Duodenal mucosa (tissue), 2 donors: ENCODE measurements around the gene CCT3.
A peak's percentile ranks its signal among the peaks of the same experiment; 100 is the strongest.
"Not testable (repeated sequence)": the region's sequence is repeated elsewhere in the genome, so short reads cannot be mapped to it uniquely, and the experiment has no call there.

Source experiments
- H3K27ac ChIP-seq: one replicate; pipeline ENCODE4 v1.7.0; 2013; ENCODE audit warnings: low read depth, low read length
- H3K27me3 ChIP-seq, 2 donors: one replicate each; pipeline ENCODE4 v1.7.0; 2013; ENCODE audit warnings: low read length in 2 of 2, control low read depth in 1 of 2; ENCODE audit not compliant: insufficient read depth in 2 of 2, control insufficient read depth in 1 of 2
- H3K36me3 ChIP-seq, 2 donors: one replicate each; pipeline ENCODE4 v1.7.0; 2013; ENCODE audit warnings: low read length in 2 of 2, control low read depth in 1 of 2; ENCODE audit not compliant: insufficient read depth in 2 of 2, control insufficient read depth in 1 of 2
- H3K4me1 ChIP-seq, 2 donors: one replicate each; pipeline ENCODE4 v1.7.0; 2013; ENCODE audit warnings: low read length in 2 of 2, control low read depth in 1 of 2; ENCODE audit not compliant: insufficient read depth in 2 of 2, control insufficient read depth in 1 of 2
- H3K4me3 ChIP-seq, 2 donors: one replicate each; pipeline ENCODE4 v1.7.0; 2013; ENCODE audit warnings: low read length in 2 of 2, low read depth in 1 of 2
- H3K9ac ChIP-seq, 2 donors: one replicate each; pipeline ENCODE4 v1.7.0; 2013; ENCODE audit warnings: low read length in 2 of 2, low read depth in 1 of 2
- H3K9me3 ChIP-seq, 2 donors: one replicate each; pipeline ENCODE4 v1.7.0; 2013; ENCODE audit warnings: low read length in 2 of 2, control low read depth in 1 of 2; ENCODE audit not compliant: control insufficient read depth in 1 of 2

CCT3 gene

DNA sequence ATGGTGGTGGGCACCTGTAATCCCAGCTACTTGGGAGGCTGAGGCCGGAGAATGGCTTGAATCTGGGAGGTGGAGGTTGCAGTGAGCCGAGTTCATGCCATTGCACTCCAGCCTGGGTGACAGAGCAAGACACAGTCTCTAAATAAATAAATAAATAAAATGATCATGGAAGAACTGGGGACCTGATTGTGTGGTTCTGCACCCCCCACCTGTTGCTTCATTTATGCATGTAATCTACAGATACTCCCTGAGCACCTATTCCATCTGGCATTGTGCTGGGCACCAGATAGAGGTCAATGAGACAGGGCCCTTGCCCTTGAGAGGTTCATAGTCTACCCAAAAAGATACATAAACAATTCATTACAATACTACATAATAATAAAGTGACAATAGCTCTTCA lies 19.9 kb upstream of the CCT3 start:
- Histone ChIP-seq H3K4me1 (peaks cover 5 to 6% of the 10 kb centered on the region in 2 donors), H3K27me3 (peaks cover 3 to 11% of the 10 kb centered on the region in 2 donors), H3K9me3 (no peaks in the 10 kb centered on the region), H3K27ac (no peak overlapping the region), H3K36me3 (no peaks in the 10 kb centered on the region), H3K9ac (no peak overlapping the region), H3K4me3 (no peak overlapping the region)

DNA sequence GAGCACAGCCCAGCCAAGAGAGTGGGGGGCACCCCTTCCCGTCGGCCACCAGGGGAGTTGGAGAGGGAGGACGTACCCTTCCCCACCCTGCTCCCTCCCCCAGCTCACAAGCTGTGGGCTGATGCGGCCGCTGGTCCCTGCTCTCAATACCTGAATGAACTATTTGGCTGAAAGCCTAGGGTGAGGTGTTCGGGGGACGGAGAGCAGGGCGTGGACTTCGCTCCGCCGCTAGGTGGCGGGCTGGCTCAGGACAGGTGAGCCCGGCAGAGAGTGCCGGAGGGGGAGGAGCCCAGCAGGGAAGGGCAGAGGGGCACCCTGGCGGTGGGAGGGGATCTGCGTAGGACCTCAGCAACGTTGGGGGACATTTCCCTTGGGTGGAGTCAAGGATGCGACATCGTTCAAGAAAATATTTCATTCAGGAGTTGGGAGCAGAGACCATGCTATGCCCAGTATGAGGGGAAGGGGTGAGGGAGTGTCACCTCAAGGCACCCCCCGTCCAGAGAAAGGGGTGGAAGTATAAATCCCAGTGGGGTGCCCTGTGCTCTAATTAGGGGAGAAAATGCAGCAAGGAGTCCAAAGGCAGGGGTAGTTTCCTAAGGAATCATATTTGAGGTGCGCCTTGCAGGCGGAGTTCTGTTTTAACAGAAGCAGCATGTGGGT lies 18.9 kb upstream of the CCT3 start:
- H3K9me3 ChIP-seq: no peaks in the 10 kb centered on the region
- peaks cover 3 to 11% of the 10 kb centered on the region in 2 donors for H3K27me3 ChIP-seq
- no peak overlapping the region for H3K27ac ChIP-seq
- H3K4me3 ChIP-seq: peak overlapping the region in 1 of 2 donors; percentile 40
- no peak overlapping the region for H3K9ac ChIP-seq
- H3K36me3 ChIP-seq: no peaks in the 10 kb centered on the region
- peaks cover 5 to 6% of the 10 kb centered on the region in 2 donors for H3K4me1 ChIP-seq

DNA sequence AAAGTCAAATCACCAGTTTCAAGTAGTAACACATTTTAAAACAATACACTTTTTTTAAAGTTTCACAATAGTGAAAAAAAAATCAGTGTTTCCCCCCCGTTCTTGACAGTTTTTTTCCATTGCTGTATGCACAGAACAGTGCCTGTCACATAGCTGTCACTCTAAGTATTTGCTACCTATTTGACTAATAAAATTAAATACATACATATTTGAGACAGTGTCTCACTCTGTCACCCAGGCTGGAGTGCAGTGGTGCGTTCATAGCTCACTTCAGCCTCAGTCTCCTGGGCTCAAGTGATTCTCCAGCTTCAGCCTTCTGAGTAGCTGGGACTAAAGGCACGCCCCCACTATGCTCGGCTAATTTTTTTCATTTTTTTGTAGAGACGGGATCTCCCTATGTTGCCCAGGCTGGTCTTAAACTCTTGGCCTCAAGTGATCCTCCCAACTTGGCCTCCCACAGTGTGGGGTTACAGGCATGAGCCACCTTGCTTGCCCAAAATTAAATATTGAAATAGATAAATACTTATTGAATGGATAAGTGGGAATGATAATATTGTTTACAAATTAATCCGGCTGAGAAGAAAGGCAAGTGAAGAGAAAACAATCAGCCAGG lies 18.3 kb upstream of the CCT3 start:
- H3K9me3 ChIP-seq: no peaks in the 10 kb centered on the region
- peaks cover 3 to 11% of the 10 kb centered on the region in 2 donors for H3K27me3 ChIP-seq
- H3K4me3 ChIP-seq: no peak overlapping the region
- H3K27ac ChIP-seq: no peak overlapping the region
- no peaks in the 10 kb centered on the region for H3K36me3 ChIP-seq
- no peak overlapping the region for H3K9ac ChIP-seq
- peaks cover 5 to 6% of the 10 kb centered on the region in 2 donors for H3K4me1 ChIP-seq

DNA sequence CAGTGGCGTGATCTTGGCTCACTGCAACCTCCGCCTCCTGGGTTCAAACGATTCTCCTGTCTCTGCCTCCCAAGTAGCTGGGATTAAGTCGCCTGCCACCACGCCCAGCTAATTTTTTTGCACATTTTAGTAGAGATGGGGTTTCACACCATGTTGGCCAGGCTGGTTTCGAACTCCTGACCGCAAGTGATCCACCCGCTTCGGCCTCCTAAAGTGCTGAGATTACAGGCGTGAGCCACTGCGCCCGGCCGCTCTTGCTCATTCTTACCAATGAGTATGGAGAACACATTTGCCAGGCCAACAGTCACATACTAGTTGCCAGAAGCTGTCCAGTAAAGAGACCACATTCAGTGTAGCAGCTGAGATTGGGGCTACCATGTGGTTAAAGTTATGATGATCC lies 14.4 kb upstream of the CCT3 start:
- H3K9me3 ChIP-seq, H3K9ac ChIP-seq, H3K4me3 ChIP-seq, H3K27me3 ChIP-seq, H3K36me3 ChIP-seq, H3K4me1 ChIP-seq, H3K27ac ChIP-seq: not testable (repeated sequence)

DNA sequence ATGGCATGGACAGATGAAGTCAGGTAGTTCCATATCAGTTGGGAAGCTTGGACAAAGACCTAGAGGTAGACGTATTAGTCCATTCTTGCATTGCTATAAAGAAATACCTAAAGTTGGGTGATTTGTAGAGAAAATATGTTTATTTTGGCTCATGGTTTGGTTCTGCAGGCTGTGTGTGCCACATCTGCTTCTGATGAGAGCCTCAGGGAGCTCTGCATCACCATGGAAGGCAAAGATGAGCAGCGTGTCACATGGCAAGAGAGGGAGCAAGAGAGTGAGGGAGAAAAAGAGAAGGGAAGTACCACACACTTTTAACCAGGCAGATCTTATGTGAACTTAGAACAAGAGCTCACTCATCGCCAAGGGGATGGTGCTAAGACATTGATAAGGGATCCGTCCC lies 9.2 kb upstream of the CCT3 start:
- Histone ChIP-seq H3K9ac (no peak overlapping the region), H3K9me3 (no peaks in the 10 kb centered on the region), H3K27ac (no peak overlapping the region), H3K4me1 (no peaks in the 10 kb centered on the region), H3K27me3 (no peaks in the 10 kb centered on the region), H3K36me3 (no peaks in the 10 kb centered on the region), H3K4me3 (no peak overlapping the region)

DNA sequence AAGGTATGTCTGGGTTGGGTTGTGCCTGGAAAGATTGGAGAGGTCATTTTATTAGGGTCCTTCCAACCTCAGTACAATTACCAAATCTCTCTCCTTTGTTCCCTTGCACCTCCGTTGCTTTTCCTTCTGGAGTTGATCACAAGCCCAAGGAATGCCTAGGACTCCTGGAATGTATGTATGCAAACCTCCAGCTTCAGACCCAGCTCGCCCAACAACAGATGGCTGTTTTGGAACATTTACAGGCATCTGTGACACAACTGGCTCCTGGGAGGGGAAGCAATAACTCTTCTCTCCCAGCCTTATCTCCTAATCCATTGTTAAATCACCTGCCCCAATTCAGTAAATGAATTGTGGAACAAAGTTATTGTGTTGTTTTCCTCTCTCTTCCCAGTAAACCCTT lies 8.5 kb upstream of the CCT3 start:
- Histone ChIP-seq H3K27ac (no peak overlapping the region), H3K27me3 (no peaks in the 10 kb centered on the region), H3K4me3 (no peak overlapping the region), H3K9me3 (no peaks in the 10 kb centered on the region), H3K36me3 (no peaks in the 10 kb centered on the region), H3K4me1 (no peaks in the 10 kb centered on the region), H3K9ac (no peak overlapping the region)

DNA sequence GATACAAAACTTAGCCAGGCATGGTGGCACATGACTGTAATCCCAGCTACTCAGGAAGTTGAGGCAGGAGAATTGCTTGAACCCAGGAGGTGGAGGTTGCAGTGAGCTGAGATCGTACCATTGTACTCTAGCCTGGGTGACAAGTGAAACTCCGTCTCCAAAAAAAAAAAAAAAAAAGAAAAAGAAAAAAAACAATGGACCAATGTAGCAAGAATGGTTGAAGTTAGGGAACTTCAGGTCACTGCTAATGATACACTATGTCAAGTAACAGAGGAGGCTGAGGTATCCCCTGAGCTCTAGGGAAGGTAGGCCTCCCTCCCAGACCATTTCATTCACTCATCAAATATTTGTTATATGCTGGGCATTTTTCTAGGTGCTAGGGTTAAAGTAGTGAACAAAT lies 7.9 kb upstream of the CCT3 start:
- not testable (repeated sequence) for H3K27me3 ChIP-seq, H3K4me3 ChIP-seq, H3K4me1 ChIP-seq, H3K36me3 ChIP-seq, H3K9me3 ChIP-seq, H3K27ac ChIP-seq, H3K9ac ChIP-seq

DNA sequence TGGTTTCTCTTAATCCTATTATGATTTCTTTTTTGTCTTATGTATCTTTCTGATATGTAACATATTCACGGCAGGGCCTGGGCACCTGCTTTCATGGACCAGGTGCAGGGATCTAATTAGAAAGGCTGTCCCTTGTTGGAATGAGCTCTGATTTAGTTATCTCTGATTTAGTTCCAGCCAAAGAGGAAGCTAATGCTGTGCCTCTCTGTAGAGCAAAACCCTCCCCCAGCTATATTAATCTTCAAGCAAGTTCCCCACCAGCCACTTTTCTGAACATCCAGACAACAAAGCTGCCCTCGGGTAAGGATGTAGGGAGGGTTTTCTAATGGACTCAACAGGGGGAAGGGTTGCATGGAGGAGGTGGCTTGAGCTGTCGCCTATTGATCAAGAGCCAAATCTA lies 6.3 kb upstream of the CCT3 start:
- H3K4me3 ChIP-seq: no peak overlapping the region
- no peaks in the 10 kb centered on the region for H3K27me3 ChIP-seq
- H3K9me3 ChIP-seq: no peaks in the 10 kb centered on the region
- H3K9ac ChIP-seq: no peak overlapping the region
- H3K27ac ChIP-seq: no peak overlapping the region
- no peaks in the 10 kb centered on the region for H3K36me3 ChIP-seq
- H3K4me1 ChIP-seq: no peaks in the 10 kb centered on the region

DNA sequence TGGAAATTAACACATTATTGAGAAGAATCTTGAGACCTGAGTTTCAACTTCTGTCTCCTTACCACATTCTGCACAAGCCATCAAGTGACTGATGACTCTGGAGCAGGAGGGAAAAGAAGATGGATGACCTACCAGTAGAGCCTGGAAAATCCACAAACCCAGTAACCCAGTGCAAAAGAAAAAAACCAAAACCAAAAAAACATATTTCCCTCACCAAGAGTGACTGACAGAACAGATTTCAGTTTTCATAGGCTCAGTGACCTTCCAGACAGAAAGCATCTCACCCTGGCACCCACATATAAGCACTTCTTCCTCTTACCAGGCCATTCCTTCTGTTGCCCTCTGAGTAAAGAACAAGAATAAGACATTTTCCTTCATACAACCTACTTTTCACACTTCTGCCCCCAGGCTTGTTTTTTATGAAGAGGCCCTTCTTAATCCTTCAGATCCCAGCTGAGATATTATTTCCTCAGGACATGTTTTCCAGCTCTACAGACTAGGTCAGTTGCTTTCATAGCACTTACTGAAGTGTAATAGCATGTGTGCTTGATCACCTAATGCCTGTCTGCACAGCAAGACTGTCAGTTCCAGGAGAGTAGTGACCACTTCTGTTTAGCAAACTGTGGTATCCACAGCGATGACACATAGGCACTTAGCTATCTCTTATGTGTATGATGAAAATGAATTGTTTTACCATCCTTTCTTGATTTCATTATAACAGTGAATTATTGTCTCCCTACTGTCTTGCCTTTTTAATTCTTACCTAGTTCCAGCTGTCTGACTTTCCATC lies 4.3 kb upstream of the CCT3 start:
- Histone ChIP-seq H3K27ac (no peak overlapping the region), H3K9me3 (no peaks in the 10 kb centered on the region), H3K4me1 (no peaks in the 10 kb centered on the region), H3K9ac (no peak overlapping the region), H3K4me3 (no peak overlapping the region), H3K27me3 (no peaks in the 10 kb centered on the region), H3K36me3 (no peaks in the 10 kb centered on the region)

DNA sequence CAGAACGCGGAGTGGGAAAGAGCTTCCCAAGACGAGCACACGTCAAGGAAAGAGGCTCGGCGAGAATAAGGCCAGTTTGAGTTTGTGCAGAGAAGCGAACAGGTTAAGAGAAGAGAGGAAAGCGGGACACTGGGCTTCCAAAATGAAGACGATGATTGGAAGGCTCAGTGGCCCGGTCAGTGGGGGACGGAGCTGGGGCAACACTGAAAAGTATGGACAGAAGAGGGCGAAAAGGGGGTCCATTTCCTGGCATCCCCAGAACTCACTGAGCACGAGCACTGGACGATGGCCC lies 258 bp downstream of the CCT3 start:
- H3K9ac ChIP-seq: peak overlapping the region; percentile 78 to 80
- H3K4me3 ChIP-seq: peak overlapping the region; percentile 90
- H3K36me3 ChIP-seq: peaks cover 13 to 29% of the 10 kb centered on the region in 2 donors
- peak overlapping the region; percentile 45 for H3K27ac ChIP-seq
- no peaks in the 10 kb centered on the region for H3K9me3 ChIP-seq
- no peaks in the 10 kb centered on the region for H3K27me3 ChIP-seq
- peaks cover 11 to 16% of the 10 kb centered on the region in 2 donors for H3K4me1 ChIP-seq
